KMS-11 (cell line): ENCODE data around the gene ZNF735.

ENCODE experiments used
- H2AFZ ChIP-seq: fragments of 200-600 bp; sonication (generic); 2 replicates; pipeline ENCODE4 v1.6.1; 2016; ENCODE audit warnings: antibody characterized with exemption, mixed run types, low read depth
- H3K27ac ChIP-seq: fragments of 200-600 bp; sonication (generic); 2 replicates; pipeline ENCODE4 v1.6.1; 2016; ENCODE audit warnings: mild to moderate bottlenecking, mixed run types
- H3K27me3 ChIP-seq: fragments of 200-600 bp; sonication (generic); 2 replicates; pipeline ENCODE4 v1.6.1; 2017; ENCODE audit warnings: mild to moderate bottlenecking, low read depth, mixed run types, moderate library complexity; ENCODE audit not compliant: insufficient read depth
- H3K36me3 ChIP-seq: fragments of 200-600 bp; sonication (generic); 2 replicates; pipeline ENCODE4 v1.6.1; 2017; ENCODE audit warnings: mild to moderate bottlenecking, mixed run types; ENCODE audit not compliant: insufficient read depth
- H3K4me1 ChIP-seq: fragments of 200-600 bp; sonication (generic); 2 replicates; pipeline ENCODE4 v1.6.1; 2016; ENCODE audit warnings: mild to moderate bottlenecking, low read depth, mixed run types; ENCODE audit not compliant: poor library complexity, severe bottlenecking
- H3K4me2 ChIP-seq: fragments of 200-600 bp; sonication (generic); 2 replicates; pipeline ENCODE4 v1.7.0; 2016; ENCODE audit warnings: mild to moderate bottlenecking, mixed run types
- H3K4me3 ChIP-seq: fragments of 200-600 bp; sonication (generic); IDR thresholded peaks from 2 replicates; pipeline ENCODE4 v1.6.1; 2017; ENCODE audit warnings: low read depth, low read length, mixed read lengths; ENCODE audit not compliant: insufficient read depth
- H3K79me2 ChIP-seq: fragments of 200-600 bp; sonication (generic); 2 replicates; pipeline ENCODE4 v1.6.1; 2016; ENCODE audit warnings: low read depth, mixed run types; ENCODE audit not compliant: insufficient read depth
- H3K9ac ChIP-seq: fragments of 200-600 bp; sonication (generic); 2 replicates; pipeline ENCODE4 v1.6.1; 2016; ENCODE audit warnings: mild to moderate bottlenecking, mixed run types
- H4K20me1 ChIP-seq: fragments of 200-600 bp; sonication (generic); 2 replicates; pipeline ENCODE4 v1.6.1; 2016; ENCODE audit warnings: mild to moderate bottlenecking, mixed run types; ENCODE audit not compliant: insufficient read depth
- CTCF ChIP-seq: fragments of 200-600 bp; sonication (generic); conservative IDR thresholded peaks from 2 replicates; pipeline ENCODE4 v1.6.1; 2017; ENCODE audit warnings: low read depth, mild to moderate bottlenecking, antibody characterized with exemption, low read length, moderate library complexity, mixed read lengths

ZNF735 gene

DNA sequence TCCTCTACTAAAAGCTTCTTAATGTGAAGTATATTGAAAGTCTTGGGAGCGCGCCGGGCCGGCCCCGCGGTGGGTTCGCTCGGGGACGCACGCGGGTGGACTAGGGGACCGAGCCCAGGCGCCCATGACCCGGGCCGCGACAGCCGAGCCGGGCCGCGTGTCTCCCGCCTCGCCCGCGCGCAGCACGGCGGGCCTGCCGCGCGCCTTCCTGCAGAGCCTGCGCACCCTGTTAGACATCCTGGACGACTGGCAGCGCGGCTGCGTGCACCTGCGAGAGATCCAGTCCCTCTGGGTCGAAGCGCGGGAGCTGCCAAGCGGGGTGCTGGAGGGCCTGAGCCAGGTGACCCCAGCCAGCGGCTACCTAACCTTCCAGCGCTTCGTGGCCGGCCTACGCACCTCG, 25.4 kb upstream of the ZNF735 start:
- no peaks in the 10 kb centered on the region for H3K36me3 ChIP-seq
- H4K20me1 ChIP-seq: no peaks in the 10 kb centered on the region
- no peak for TF ChIP-seq CTCF

GRCh38 chr7:64182036-64182790, 24.8 kb upstream of the ZNF735 start:
- no peaks in the 10 kb centered on the region for H3K4me1 ChIP-seq
- H3K9ac ChIP-seq: no peak overlapping the region
- no peaks in the 10 kb centered on the region for H4K20me1 ChIP-seq
- no peaks in the 10 kb centered on the region for H3K79me2 ChIP-seq
- H3K4me2 ChIP-seq: no peak overlapping the region
- H3K4me3 ChIP-seq: no peak overlapping the region
- H3K36me3 ChIP-seq: no peaks in the 10 kb centered on the region
- H3K27ac ChIP-seq: no peak overlapping the region
- no peak for TF ChIP-seq CTCF
- no peaks in the 10 kb centered on the region for H3K27me3 ChIP-seq
- H2AFZ ChIP-seq: no peak overlapping the region

More for the DNA sequence above, 25.4 kb upstream of the ZNF735 start:
- no peak overlapping the region for H3K27ac ChIP-seq
- H3K9ac ChIP-seq: no peak overlapping the region
- H3K4me1 ChIP-seq: no peaks in the 10 kb centered on the region
- H3K4me2 ChIP-seq: no peak overlapping the region
- no peaks in the 10 kb centered on the region for H3K79me2 ChIP-seq
- H3K27me3 ChIP-seq: no peaks in the 10 kb centered on the region
- no peak overlapping the region for H2AFZ ChIP-seq
- no peak overlapping the region for H3K4me3 ChIP-seq

GRCh38 chr7:64183126-64183742, 23.8 kb upstream of the ZNF735 start:
- H4K20me1 ChIP-seq: no peaks in the 10 kb centered on the region
- TF ChIP-seq CTCF: peak; percentile 69
- no peak overlapping the region for H3K4me2 ChIP-seq

GRCh38 chr7:64183827-64184372, 23.1 kb upstream of the ZNF735 start:
- TF ChIP-seq CTCF: no peak
- H3K36me3 ChIP-seq: no peaks in the 10 kb centered on the region
- no peaks in the 10 kb centered on the region for H3K27me3 ChIP-seq
- no peaks in the 10 kb centered on the region for H4K20me1 ChIP-seq
- H3K27ac ChIP-seq: no peak overlapping the region
- no peak overlapping the region for H3K4me2 ChIP-seq
- no peak overlapping the region for H3K4me3 ChIP-seq
- H3K79me2 ChIP-seq: no peaks in the 10 kb centered on the region
- H3K9ac ChIP-seq: no peak overlapping the region
- no peak overlapping the region for H2AFZ ChIP-seq
- no peaks in the 10 kb centered on the region for H3K4me1 ChIP-seq

More at GRCh38 chr7:64183126-64183742, 23.8 kb upstream of the ZNF735 start:
- Histone ChIP-seq H3K4me3 (no peak overlapping the region), H3K27me3 (no peaks in the 10 kb centered on the region), H3K4me1 (no peaks in the 10 kb centered on the region), H3K79me2 (no peaks in the 10 kb centered on the region), H3K36me3 (no peaks in the 10 kb centered on the region), H3K9ac (no peak overlapping the region), H3K27ac (no peak overlapping the region), H2AFZ (no peak overlapping the region)
